HepG2 (cell line): ENCODE results near the gene NET1. TPM values are rescaled to one million over a fixed set of nuclear protein-coding genes. Genes with fewer than 3 reads are reported as not detected.

Source experiments
- ARNT2 ChIP-seq: sonication (generic); formaldehyde crosslinking; IDR thresholded peaks from 2 replicates; pipeline ENCODE4 v1.8.0; 2022; ENCODE audit warnings: mild to moderate bottlenecking, low read depth, missing genetic modification reagents, moderate library complexity
- DPF2 ChIP-seq: sonication (generic); formaldehyde crosslinking; IDR thresholded peaks from 2 replicates; pipeline ENCODE4 v1.4.0; 2020; ENCODE audit warnings: mild to moderate bottlenecking, low read depth, missing genetic modification reagents, borderline replicate concordance
- HMGA1 ChIP-seq: sonication (generic); formaldehyde crosslinking; conservative IDR thresholded peaks from 2 replicates; pipeline ENCODE4 v1.4.0; 2020; ENCODE audit warnings: missing genetic modification reagents
- KDM2A ChIP-seq: sonication (generic); formaldehyde crosslinking; IDR thresholded peaks from 2 replicates; pipeline ENCODE4 v1.4.0; 2020; ENCODE audit warnings: low read depth, missing genetic modification reagents, borderline replicate concordance
- PHF20 ChIP-seq: sonication (generic); formaldehyde crosslinking; IDR thresholded peaks from 2 replicates; pipeline ENCODE4 v1.5.0; 2020; ENCODE audit warnings: mild to moderate bottlenecking, missing genetic modification reagents
- SMAD9 ChIP-seq: sonication (generic); formaldehyde crosslinking; IDR thresholded peaks from 2 replicates; pipeline ENCODE4 v1.5.1; 2020; ENCODE audit warnings: mild to moderate bottlenecking, missing genetic modification reagents
- SRY ChIP-seq: sonication (generic); formaldehyde crosslinking; IDR thresholded peaks from 2 replicates; pipeline ENCODE4 v1.8.0; 2022; ENCODE audit warnings: mild to moderate bottlenecking, missing genetic modification reagents
- TOPORS ChIP-seq: sonication (generic); formaldehyde crosslinking; IDR thresholded peaks from 2 replicates; pipeline ENCODE4 v1.8.0; 2023; ENCODE audit warnings: mild to moderate bottlenecking, missing genetic modification reagents
- ZBTB3 ChIP-seq: sonication (generic); formaldehyde crosslinking; IDR thresholded peaks from 2 replicates; pipeline ENCODE4 v1.4.0; 2020; ENCODE audit warnings: low read depth, mild to moderate bottlenecking, moderate library complexity, missing genetic modification reagents, borderline replicate concordance
- polyA plus RNA-seq, 8 experiments: library from polyadenylated mRNA; depleted of rRNA in 3 of 8; stranded (reverse) in 7 of 8; unstranded in 1 of 8; fragments of >200 nt; fragmentation: Illumina TruSeq in 4 of 8; extraction: Trizol in 4 of 8; gene quantifications; 2 replicates each; pipeline versions ENCODE4 v1.2.1 to v1.2.3, GENCODE V29; 2011 to 2016; ENCODE audit warnings: low read depth in 4 of 8, missing spikeins in 1 of 8, mixed read lengths in 1 of 8; ENCODE audit not compliant: insufficient read depth in 1 of 8
- total RNA-seq, 5 experiments: library from RNA; depleted of rRNA; stranded (reverse); fragments of >200 nt; fragmentation: Illumina TruSeq; extraction: Trizol; gene quantifications; 2 replicates each; pipeline ENCODE4 v1.2.3, GENCODE V29; 2016; ENCODE audit warnings: low read depth in 1 of 5
- TF ChIP-seq, protein P1 (sequence below): sonication (generic); formaldehyde crosslinking; IDR thresholded peaks from 2 replicates; pipeline ENCODE4 v1.8.1; 2022; ENCODE audit warnings: low read depth, mild to moderate bottlenecking, missing genetic modification reagents
- TF ChIP-seq, protein P2 (sequence below): sonication (generic); formaldehyde crosslinking; IDR thresholded peaks from 2 replicates; pipeline ENCODE4 v1.9.0; 2022; ENCODE audit warnings: missing genetic modification reagents, mild to moderate bottlenecking, borderline replicate concordance
- TF ChIP-seq, protein P3 (sequence below): sonication (generic); formaldehyde crosslinking; IDR thresholded peaks from 2 replicates; pipeline ENCODE4 v1.5.0; 2020; ENCODE audit warnings: mild to moderate bottlenecking, missing genetic modification reagents, borderline replicate concordance
- TF ChIP-seq, protein P4 (sequence below): sonication (generic); formaldehyde crosslinking; IDR thresholded peaks from 2 replicates; pipeline ENCODE4 v1.4.0; 2020; ENCODE audit warnings: missing genetic modification reagents
- TF ChIP-seq, protein P5 (sequence below): IDR thresholded peaks from 2 replicates; pipeline ENCODE4 v1.4.0; 2020; ENCODE audit warnings: mild to moderate bottlenecking, missing genetic modification reagents
- TF ChIP-seq, protein P6 (sequence below): sonication (generic); formaldehyde crosslinking; IDR thresholded peaks from 2 replicates; pipeline ENCODE4 v1.5.0; 2020; ENCODE audit warnings: mild to moderate bottlenecking, low read depth, missing genetic modification reagents, borderline replicate concordance

NET1 gene
- total and polyA plus RNA-seq, 2 of the 13 experiments (the other 11 are each of a cell fraction or from before 2014, with no cell fraction given): 48.1 to 65.8 TPM

DNA sequence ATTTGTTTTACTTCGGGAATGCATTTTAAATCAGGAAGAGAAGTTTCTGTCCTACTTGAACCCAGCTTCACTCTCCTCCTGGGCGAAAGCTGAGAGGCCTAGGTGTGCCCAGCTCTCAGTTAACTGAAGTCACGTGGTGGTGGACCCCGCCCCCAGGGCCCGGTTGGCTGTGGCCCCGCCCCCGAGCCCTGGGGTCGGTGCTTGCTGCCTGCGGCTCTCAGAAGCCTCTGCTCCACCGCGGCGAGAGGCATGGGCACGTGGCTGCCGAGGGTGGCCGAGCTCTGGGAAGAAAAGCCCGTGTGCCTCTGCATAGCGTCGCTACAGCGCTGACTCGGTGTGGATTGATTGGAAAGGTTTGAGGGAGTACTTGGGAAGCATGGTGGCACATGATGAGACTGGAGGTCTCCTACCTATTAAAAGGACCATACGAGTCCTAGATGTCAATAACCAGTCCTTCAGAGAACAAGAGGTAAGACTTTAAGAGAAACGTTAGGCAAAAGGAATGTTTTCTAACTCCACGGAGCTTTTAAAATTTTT is 34.1 kb downstream of the NET1 start (continued):
- TF ChIP-seq, protein P1, sequence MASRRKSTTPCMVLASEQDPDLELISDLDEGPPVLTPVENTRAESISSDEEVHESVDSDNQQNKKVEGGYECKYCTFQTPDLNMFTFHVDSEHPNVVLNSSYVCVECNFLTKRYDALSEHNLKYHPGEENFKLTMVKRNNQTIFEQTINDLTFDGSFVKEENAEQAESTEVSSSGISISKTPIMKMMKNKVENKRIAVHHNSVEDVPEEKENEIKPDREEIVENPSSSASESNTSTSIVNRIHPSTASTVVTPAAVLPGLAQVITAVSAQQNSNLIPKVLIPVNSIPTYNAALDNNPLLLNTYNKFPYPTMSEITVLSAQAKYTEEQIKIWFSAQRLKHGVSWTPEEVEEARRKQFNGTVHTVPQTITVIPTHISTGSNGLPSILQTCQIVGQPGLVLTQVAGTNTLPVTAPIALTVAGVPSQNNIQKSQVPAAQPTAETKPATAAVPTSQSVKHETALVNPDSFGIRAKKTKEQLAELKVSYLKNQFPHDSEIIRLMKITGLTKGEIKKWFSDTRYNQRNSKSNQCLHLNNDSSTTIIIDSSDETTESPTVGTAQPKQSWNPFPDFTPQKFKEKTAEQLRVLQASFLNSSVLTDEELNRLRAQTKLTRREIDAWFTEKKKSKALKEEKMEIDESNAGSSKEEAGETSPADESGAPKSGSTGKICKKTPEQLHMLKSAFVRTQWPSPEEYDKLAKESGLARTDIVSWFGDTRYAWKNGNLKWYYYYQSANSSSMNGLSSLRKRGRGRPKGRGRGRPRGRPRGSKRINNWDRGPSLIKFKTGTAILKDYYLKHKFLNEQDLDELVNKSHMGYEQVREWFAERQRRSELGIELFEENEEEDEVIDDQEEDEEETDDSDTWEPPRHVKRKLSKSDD (CRISPR knock-in tag): peak; percentile 72; the same call in 1 of the 2 replicates
- TF ChIP-seq PHF20 (CRISPR knock-in tag) (no peak), KDM2A (CRISPR knock-in tag) (peak; percentile 92), SRY (CRISPR knock-in tag) (peak; percentile 88; the same call in 1 of the 2 replicates), ARNT2 (peak; percentile 84; the same call in 1 of the 2 replicates), SMAD9 (CRISPR knock-in tag) (no peak; the same call in 1 of the 2 replicates), ZBTB3 (CRISPR knock-in tag) (0 out of 2 replicates have a peak, but pooled peaks have one; percentile 41), TOPORS (0 out of 2 replicates have a peak, but pooled peaks have one; percentile 66), HMGA1 (CRISPR knock-in tag) (no peak), DPF2 (no peak)
- TF ChIP-seq, protein P2, sequence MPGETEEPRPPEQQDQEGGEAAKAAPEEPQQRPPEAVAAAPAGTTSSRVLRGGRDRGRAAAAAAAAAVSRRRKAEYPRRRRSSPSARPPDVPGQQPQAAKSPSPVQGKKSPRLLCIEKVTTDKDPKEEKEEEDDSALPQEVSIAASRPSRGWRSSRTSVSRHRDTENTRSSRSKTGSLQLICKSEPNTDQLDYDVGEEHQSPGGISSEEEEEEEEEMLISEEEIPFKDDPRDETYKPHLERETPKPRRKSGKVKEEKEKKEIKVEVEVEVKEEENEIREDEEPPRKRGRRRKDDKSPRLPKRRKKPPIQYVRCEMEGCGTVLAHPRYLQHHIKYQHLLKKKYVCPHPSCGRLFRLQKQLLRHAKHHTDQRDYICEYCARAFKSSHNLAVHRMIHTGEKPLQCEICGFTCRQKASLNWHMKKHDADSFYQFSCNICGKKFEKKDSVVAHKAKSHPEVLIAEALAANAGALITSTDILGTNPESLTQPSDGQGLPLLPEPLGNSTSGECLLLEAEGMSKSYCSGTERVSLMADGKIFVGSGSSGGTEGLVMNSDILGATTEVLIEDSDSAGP (CRISPR knock-in tag): peak; percentile 66
- TF ChIP-seq, protein P3, sequence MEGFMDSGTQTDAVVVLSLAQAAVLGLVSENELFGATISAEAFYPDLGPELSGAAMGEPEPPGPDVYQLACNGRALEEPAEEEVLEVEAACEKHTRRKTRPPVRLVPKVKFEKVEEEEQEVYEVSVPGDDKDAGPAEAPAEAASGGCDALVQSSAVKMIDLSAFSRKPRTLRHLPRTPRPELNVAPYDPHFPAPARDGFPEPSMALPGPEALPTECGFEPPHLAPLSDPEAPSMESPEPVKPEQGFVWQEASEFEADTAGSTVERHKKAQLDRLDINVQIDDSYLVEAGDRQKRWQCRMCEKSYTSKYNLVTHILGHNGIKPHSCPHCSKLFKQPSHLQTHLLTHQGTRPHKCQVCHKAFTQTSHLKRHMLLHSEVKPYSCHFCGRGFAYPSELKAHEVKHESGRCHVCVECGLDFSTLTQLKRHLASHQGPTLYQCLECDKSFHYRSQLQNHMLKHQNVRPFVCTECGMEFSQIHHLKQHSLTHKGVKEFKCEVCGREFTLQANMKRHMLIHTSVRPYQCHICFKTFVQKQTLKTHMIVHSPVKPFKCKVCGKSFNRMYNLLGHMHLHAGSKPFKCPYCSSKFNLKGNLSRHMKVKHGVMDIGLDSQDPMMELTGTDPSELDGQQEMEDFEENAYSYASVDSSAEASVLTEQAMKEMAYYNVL (CRISPR knock-in tag): peak; percentile 91
- TF ChIP-seq, protein P4, sequence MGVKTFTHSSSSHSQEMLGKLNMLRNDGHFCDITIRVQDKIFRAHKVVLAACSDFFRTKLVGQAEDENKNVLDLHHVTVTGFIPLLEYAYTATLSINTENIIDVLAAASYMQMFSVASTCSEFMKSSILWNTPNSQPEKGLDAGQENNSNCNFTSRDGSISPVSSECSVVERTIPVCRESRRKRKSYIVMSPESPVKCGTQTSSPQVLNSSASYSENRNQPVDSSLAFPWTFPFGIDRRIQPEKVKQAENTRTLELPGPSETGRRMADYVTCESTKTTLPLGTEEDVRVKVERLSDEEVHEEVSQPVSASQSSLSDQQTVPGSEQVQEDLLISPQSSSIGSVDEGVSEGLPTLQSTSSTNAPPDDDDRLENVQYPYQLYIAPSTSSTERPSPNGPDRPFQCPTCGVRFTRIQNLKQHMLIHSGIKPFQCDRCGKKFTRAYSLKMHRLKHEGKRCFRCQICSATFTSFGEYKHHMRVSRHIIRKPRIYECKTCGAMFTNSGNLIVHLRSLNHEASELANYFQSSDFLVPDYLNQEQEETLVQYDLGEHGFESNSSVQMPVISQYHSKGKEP: peak; percentile 62; the same call in 1 of the 2 replicates
- TF ChIP-seq, protein P5, sequence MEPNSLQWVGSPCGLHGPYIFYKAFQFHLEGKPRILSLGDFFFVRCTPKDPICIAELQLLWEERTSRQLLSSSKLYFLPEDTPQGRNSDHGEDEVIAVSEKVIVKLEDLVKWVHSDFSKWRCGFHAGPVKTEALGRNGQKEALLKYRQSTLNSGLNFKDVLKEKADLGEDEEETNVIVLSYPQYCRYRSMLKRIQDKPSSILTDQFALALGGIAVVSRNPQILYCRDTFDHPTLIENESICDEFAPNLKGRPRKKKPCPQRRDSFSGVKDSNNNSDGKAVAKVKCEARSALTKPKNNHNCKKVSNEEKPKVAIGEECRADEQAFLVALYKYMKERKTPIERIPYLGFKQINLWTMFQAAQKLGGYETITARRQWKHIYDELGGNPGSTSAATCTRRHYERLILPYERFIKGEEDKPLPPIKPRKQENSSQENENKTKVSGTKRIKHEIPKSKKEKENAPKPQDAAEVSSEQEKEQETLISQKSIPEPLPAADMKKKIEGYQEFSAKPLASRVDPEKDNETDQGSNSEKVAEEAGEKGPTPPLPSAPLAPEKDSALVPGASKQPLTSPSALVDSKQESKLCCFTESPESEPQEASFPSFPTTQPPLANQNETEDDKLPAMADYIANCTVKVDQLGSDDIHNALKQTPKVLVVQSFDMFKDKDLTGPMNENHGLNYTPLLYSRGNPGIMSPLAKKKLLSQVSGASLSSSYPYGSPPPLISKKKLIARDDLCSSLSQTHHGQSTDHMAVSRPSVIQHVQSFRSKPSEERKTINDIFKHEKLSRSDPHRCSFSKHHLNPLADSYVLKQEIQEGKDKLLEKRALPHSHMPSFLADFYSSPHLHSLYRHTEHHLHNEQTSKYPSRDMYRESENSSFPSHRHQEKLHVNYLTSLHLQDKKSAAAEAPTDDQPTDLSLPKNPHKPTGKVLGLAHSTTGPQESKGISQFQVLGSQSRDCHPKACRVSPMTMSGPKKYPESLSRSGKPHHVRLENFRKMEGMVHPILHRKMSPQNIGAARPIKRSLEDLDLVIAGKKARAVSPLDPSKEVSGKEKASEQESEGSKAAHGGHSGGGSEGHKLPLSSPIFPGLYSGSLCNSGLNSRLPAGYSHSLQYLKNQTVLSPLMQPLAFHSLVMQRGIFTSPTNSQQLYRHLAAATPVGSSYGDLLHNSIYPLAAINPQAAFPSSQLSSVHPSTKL (CRISPR knock-in tag): peak; percentile 82
- TF ChIP-seq, protein P6, sequence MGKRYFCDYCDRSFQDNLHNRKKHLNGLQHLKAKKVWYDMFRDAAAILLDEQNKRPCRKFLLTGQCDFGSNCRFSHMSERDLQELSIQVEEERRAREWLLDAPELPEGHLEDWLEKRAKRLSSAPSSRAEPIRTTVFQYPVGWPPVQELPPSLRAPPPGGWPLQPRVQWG (CRISPR knock-in tag): no peak
